H1 (cell line): ENCODE results near the gene NPR1. TPM values are rescaled to one million over a fixed set of nuclear protein-coding genes. Genes with fewer than 3 reads are reported as not detected.

Source experiments
- CTCF ChIA-PET: fragments of 300-600 bp; sonication (Branson Sonifier 250); formaldehyde crosslinking; loops from one replicate; lab custom pipeline; 2021; ENCODE audit not compliant: partially characterized antibody; lab: Charles Lee
- POLR2A ChIA-PET: fragments of 300-600 bp; sonication (Branson Sonifier 250); formaldehyde crosslinking; loops from one replicate; lab custom pipeline; 2021; ENCODE audit warnings: inconsistent platforms; ENCODE audit not compliant: partially characterized antibody; lab: Charles Lee
- DNase-seq, 2 experiments: peaks; one replicate each; pipeline versions ENCODE4 v3.0.0 to v3.0.0-alpha.2; 2010 to 2022; ENCODE audit warnings: low spot score in 2 of 2, low read depth in 1 of 2, mixed read lengths in 1 of 2
- FAIRE-seq: peaks from 2 replicates; lab custom pipeline; 2011; peaks lifted over from hg19 to GRCh38; lab: Jason Lieb, UNC
- H2AFZ ChIP-seq: 2 replicates; pipeline ENCODE4 v1.8.1; 2012; ENCODE audit warnings: low read length, inconsistent platforms
- H2AK5ac ChIP-seq: 2 replicates; pipeline ENCODE4 v1.6.1; 2013; ENCODE audit warnings: low read depth, low read length
- H2BK120ac ChIP-seq: replicated peaks from 2 replicates; pipeline ENCODE3; 2013; ENCODE audit warnings: low read depth, low read length, inconsistent platforms
- H2BK12ac ChIP-seq: 2 replicates; pipeline ENCODE4 v1.6.1; 2013; ENCODE audit warnings: low read depth, low read length
- H2BK15ac ChIP-seq: 2 replicates; pipeline ENCODE4 v1.6.1; 2013; ENCODE audit warnings: low read length
- H2BK20ac ChIP-seq: 2 replicates; pipeline ENCODE4 v1.6.1; 2013; ENCODE audit warnings: low read length
- H2BK5ac ChIP-seq: 2 replicates; pipeline ENCODE4 v1.6.1; 2013; ENCODE audit warnings: low read depth, low read length
- H3K14ac ChIP-seq: 2 replicates; pipeline ENCODE4 v1.6.1; 2013; ENCODE audit warnings: inconsistent platforms; ENCODE audit not compliant: insufficient read length
- H3K18ac ChIP-seq: 2 replicates; pipeline ENCODE4 v1.6.1; 2013; ENCODE audit warnings: low read length; ENCODE audit errors: extremely low read depth
- H3K23ac ChIP-seq: 2 replicates; pipeline ENCODE4 v1.6.1; 2013; ENCODE audit warnings: inconsistent platforms; ENCODE audit not compliant: insufficient read length
- H3K23me2 ChIP-seq: 2 replicates; pipeline ENCODE4 v1.6.1; 2013; ENCODE audit warnings: low read depth, low read length
- H3K27ac ChIP-seq: 2 replicates; pipeline ENCODE4 v1.6.1; 2011; ENCODE audit warnings: low read depth, low read length, inconsistent platforms
- H3K27me3 ChIP-seq, 4 experiments: replicated peaks in 1 of 4; 1 replicate in 1 of 4; 2 replicates in 3 of 4; pipeline versions ENCODE4 v1.6.1 to v1.8.1; 2011 to 2013; ENCODE audit warnings: low read length in 3 of 4, mild to moderate bottlenecking in 3 of 4, inconsistent platforms in 2 of 4, mixed read lengths in 2 of 4, moderate library complexity in 1 of 4; ENCODE audit not compliant: control insufficient read depth in 3 of 4, insufficient read depth in 3 of 4; ENCODE audit errors: extremely low read depth in 1 of 4
- H3K36me3 ChIP-seq, 4 experiments: 2 replicates each; pipeline versions ENCODE4 v1.6.1 to v1.8.1; 2011 to 2013; ENCODE audit warnings: mild to moderate bottlenecking in 4 of 4, low read length in 3 of 4, moderate library complexity in 2 of 4, control low read depth in 1 of 4, inconsistent platforms in 1 of 4; ENCODE audit not compliant: insufficient read depth in 4 of 4, control insufficient read depth in 2 of 4
- H3K4ac ChIP-seq: replicated peaks from 2 replicates; pipeline ENCODE3; 2013; ENCODE audit warnings: low read length, low read depth, mixed read lengths, inconsistent platforms; ENCODE audit not compliant: insufficient read length
- H3K4me1 ChIP-seq, 4 experiments: replicated peaks in 1 of 4; 1 replicate in 1 of 4; 2 replicates in 3 of 4; pipeline versions ENCODE4 v1.6.1 to v1.8.1; 2011 to 2013; ENCODE audit warnings: low read length in 3 of 4, inconsistent platforms in 2 of 4, mixed read lengths in 1 of 4; ENCODE audit not compliant: insufficient read depth in 4 of 4, control insufficient read depth in 3 of 4
- H3K4me2 ChIP-seq, 2 experiments: 2 replicates each; pipeline versions ENCODE4 v1.6.1 to v1.8.1; 2011 to 2013; ENCODE audit warnings: low read depth in 2 of 2, low read length in 2 of 2, control low read depth in 1 of 2, inconsistent platforms in 1 of 2, mild to moderate bottlenecking in 1 of 2; ENCODE audit not compliant: insufficient read depth in 1 of 2
- H3K4me3 ChIP-seq, 4 experiments: fragments of 200-600, 300-600 bp in 1 of 4; sonication (generic), shearing (Covaris generic), sonication (Bioruptor Twin) in 1 of 4; 2 replicates each; pipeline versions ENCODE4 v1.5.1 to v1.8.1; 2011 to 2016; ENCODE audit warnings: low read length in 4 of 4, low read depth in 3 of 4, control low read depth in 2 of 4, inconsistent platforms in 2 of 4, mild to moderate bottlenecking in 2 of 4, mixed read lengths in 1 of 4, moderate library complexity in 1 of 4; ENCODE audit not compliant: insufficient read depth in 2 of 4; ENCODE audit errors: extremely low read depth in 1 of 4
- H3K56ac ChIP-seq: replicated peaks from 2 replicates; pipeline ENCODE3; 2013; ENCODE audit warnings: low read depth, mild to moderate bottlenecking, mixed read lengths, low read length, inconsistent platforms; ENCODE audit not compliant: insufficient read length
- H3K79me1 ChIP-seq: 2 replicates; pipeline ENCODE4 v1.6.1; 2013; ENCODE audit warnings: low read depth, low read length, control low read depth
- H3K79me2 ChIP-seq, 2 experiments: 2 replicates each; pipeline versions ENCODE4 v1.6.1 to v1.8.1; 2012 to 2013; ENCODE audit warnings: low read length in 2 of 2, mild to moderate bottlenecking in 2 of 2, inconsistent platforms in 1 of 2; ENCODE audit not compliant: insufficient read depth in 2 of 2, control insufficient read depth in 1 of 2
- H3K9ac ChIP-seq, 4 experiments: replicated peaks in 1 of 4; 1 replicate in 1 of 4; 2 replicates in 3 of 4; pipeline versions ENCODE4 v1.6.1 to v1.8.1; 2011 to 2013; ENCODE audit warnings: low read depth in 3 of 4, low read length in 3 of 4, control low read depth in 2 of 4, mild to moderate bottlenecking in 2 of 4, moderate library complexity in 2 of 4, inconsistent platforms in 1 of 4; ENCODE audit errors: extremely low read depth in 1 of 4
- H3K9me3 ChIP-seq, 2 experiments: 2 replicates each; pipeline versions ENCODE4 v1.6.1 to v1.8.1; 2012 to 2013; ENCODE audit warnings: mild to moderate bottlenecking in 2 of 2, moderate library complexity in 2 of 2, control low read depth in 1 of 2, inconsistent platforms in 1 of 2, low read depth in 1 of 2, low read length in 1 of 2, mixed read lengths in 1 of 2; ENCODE audit not compliant: insufficient read depth in 2 of 2
- H4K20me1 ChIP-seq, 2 experiments: replicated peaks in 1 of 2; 2 replicates each; pipeline versions ENCODE3 to v1.8.1; 2011 to 2013; ENCODE audit warnings: inconsistent platforms in 2 of 2, low read length in 2 of 2, mild to moderate bottlenecking in 1 of 2; ENCODE audit not compliant: insufficient read depth in 2 of 2, control insufficient read depth in 1 of 2
- H4K5ac ChIP-seq: 2 replicates; pipeline ENCODE4 v1.6.1; 2013; ENCODE audit warnings: low read length, low read depth, mixed read lengths, inconsistent platforms; ENCODE audit not compliant: insufficient read length
- H4K8ac ChIP-seq: 2 replicates; pipeline ENCODE4 v1.8.0; 2013; ENCODE audit warnings: mild to moderate bottlenecking, moderate library complexity, low read length, inconsistent platforms; ENCODE audit not compliant: insufficient read depth; ENCODE audit errors: extremely low read depth
- H4K91ac ChIP-seq: replicated peaks from 2 replicates; pipeline ENCODE3; 2013; ENCODE audit warnings: low read length, mixed read lengths, inconsistent platforms; ENCODE audit not compliant: insufficient read length
- CHD1 ChIP-seq: IDR thresholded peaks from 2 replicates; pipeline ENCODE4 v1.6.1; 2012; ENCODE audit warnings: low read depth, low read length, improper control_type of control experiment
- EGR1 ChIP-seq: IDR thresholded peaks from 2 replicates; pipeline ENCODE4 v1.6.1; 2011; ENCODE audit warnings: low read depth, low read length, borderline replicate concordance
- EP300 ChIP-seq, 2 experiments: IDR thresholded peaks; 1 replicate in 1 of 2; 2 replicates in 1 of 2; pipeline ENCODE4 v1.6.1; 2011 to 2012; ENCODE audit warnings: low read depth in 2 of 2, low read length in 2 of 2, mild to moderate bottlenecking in 2 of 2, borderline replicate concordance in 1 of 2, inconsistent platforms in 1 of 2, moderate library complexity in 1 of 2
- GABPA ChIP-seq: IDR thresholded peaks from 2 replicates; pipeline ENCODE4 v1.6.1; 2011; ENCODE audit warnings: mild to moderate bottlenecking, low read length, moderate library complexity, borderline replicate concordance; ENCODE audit not compliant: insufficient read depth
- KDM4A ChIP-seq: IDR thresholded peaks from one replicate; pipeline ENCODE4 v1.7.1; 2012; ENCODE audit warnings: low read depth, mild to moderate bottlenecking, moderate library complexity, low read length, inconsistent platforms; ENCODE audit not compliant: severe bottlenecking
- SAP30 ChIP-seq: fragments of 300-600 bp; sonication (generic); IDR thresholded peaks from 2 replicates; pipeline ENCODE4 v1.7.1; 2012; ENCODE audit warnings: low read length, moderate library complexity, mild to moderate bottlenecking, inconsistent platforms; ENCODE audit not compliant: insufficient read depth, insufficient replicate concordance
- WGBS, 2 experiments: shearing (Covaris generic) in 1 of 2; methylation state at CpG; one replicate each; pipeline versions ENCODE4 v1.1.6 to v1.1.7; 2013 to 2015; ENCODE audit warnings: low lambda C conversion rate in 2 of 2, mixed read lengths in 2 of 2, inconsistent platforms in 1 of 2, low coverage in 1 of 2, missing lambda C conversion rate in 1 of 2; ENCODE audit not compliant: insufficient replicate concordance in 2 of 2, insufficient coverage in 1 of 2, insufficient read length in 1 of 2; ENCODE audit errors: extremely low coverage in 1 of 2, missing lambda C conversion rate in 1 of 2; 5-methylcytosine and 5-hydroxymethylcytosine counted together
- polyA plus RNA-seq, 7 experiments: library from polyadenylated mRNA; depleted of rRNA in 3 of 7; stranded (reverse) in 5 of 7; unstranded in 2 of 7; fragments of >200 nt in 5 of 7; fragments of 200-250 nt in 2 of 7; gene quantifications; 1 replicate in 5 of 7; 2 replicates in 1 of 7; 4 replicates in 1 of 7; pipeline versions ENCODE4 v1.2.1 to v1.2.3, GENCODE V29; 2011 to 2013; ENCODE audit warnings: missing spikeins in 2 of 7, mixed read lengths in 2 of 7
- total RNA-seq: library from RNA; stranded (reverse); fragmentation: NEBNext Ultra II Directional; extraction: Animal tissue kit (Norgen Biotek cat#: 25700); gene quantifications from 2 replicates; pipeline ENCODE4 v1.2.1, GENCODE V29; 2021

The NPR1 gene
- total and polyA plus RNA-seq, 2 of the 8 experiments (the other 6 are each of a cell fraction or from before 2014, with no cell fraction given), result 11.7 to 13.2 TPM

DNA sequence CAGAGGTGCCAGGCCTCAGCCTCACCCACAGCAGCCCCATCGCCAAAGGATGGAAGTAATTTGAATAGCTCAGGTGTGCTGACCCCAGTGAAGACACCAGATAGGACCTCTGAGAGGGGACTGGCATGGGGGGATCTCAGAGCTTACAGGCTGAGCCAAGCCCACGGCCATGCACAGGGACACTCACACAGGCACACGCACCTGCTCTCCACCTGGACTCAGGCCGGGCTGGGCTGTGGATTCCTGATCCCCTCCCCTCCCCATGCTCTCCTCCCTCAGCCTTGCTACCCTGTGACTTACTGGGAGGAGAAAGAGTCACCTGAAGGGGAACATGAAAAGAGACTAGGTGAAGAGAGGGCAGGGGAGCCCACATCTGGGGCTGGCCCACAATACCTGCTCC is 15.0 kb downstream of the NPR1 start:
- no peaks in the 10 kb centered on the region for H3K27me3 ChIP-seq
- 87% methylated on average over 4 of the region's 4 CpGs; no CpG with 5 or more reads in 1 of the 2 experiments for WGBS, 2 experiments
- DNase-seq (no peak), FAIRE-seq (no peak)
- H3K56ac ChIP-seq, result no peak overlapping the region
- H4K91ac ChIP-seq, result no peak overlapping the region
- H3K9me3 ChIP-seq, result no peaks in the 10 kb centered on the region
- H2BK12ac ChIP-seq, result no peak overlapping the region
- no peak overlapping the region for H3K9ac ChIP-seq
- no peak overlapping the region for H4K8ac ChIP-seq
- CTCF ChIA-PET, result interaction anchor here (0.7 to 1.9 kb wide), 5 partner anchors 16 to 104 kb away, joined by 3 to 5 read pairs (median 3); no protein-coding TSS in a partner anchor
- no peak overlapping the region for H2AFZ ChIP-seq
- H3K79me1 ChIP-seq, result no peaks in the 10 kb centered on the region
- no peak overlapping the region for H3K18ac ChIP-seq
- H4K5ac ChIP-seq, result no peak overlapping the region
- H2BK15ac ChIP-seq, result no peak overlapping the region
- no peak overlapping the region for H2BK5ac ChIP-seq
- 0 out of 8 replicates have a peak, but pooled peaks cover 0 to 4% (median 0%) of the 10 kb centered on the region in 4 experiments for H3K36me3 ChIP-seq
- no peak overlapping the region for H2BK20ac ChIP-seq
- no peak overlapping the region for H3K4me2 ChIP-seq
- H3K14ac ChIP-seq, result no peak overlapping the region
- no peaks in the 10 kb centered on the region for H3K79me2 ChIP-seq
- POLR2A ChIA-PET, result interaction anchor here (1.1 to 2.2 kb wide), 3 partner anchors 10 to 297 kb away, joined by 3 to 6 read pairs (median 5); partner anchors contain the start of gene SLC27A3
- H3K4me1 ChIP-seq, result peaks cover 0 to 18% (median 12%) of the 10 kb centered on the region in 4 experiments; a peak in 6 of 7 replicates
- H3K23ac ChIP-seq, result no peak overlapping the region
- H4K20me1 ChIP-seq, result no peaks in the 10 kb centered on the region
- no peak overlapping the region for H2BK120ac ChIP-seq
- H3K23me2 ChIP-seq, result no peaks in the 10 kb centered on the region
- no peak overlapping the region for H3K4me3 ChIP-seq
- H2AK5ac ChIP-seq, result no peak overlapping the region
- no peak overlapping the region for H3K4ac ChIP-seq
- no peak overlapping the region for H3K27ac ChIP-seq
- TF ChIP-seq EP300 (IDR thresholded peaks at IDR 0.05; ENCODE audit: borderline replicate concordance in 1 of 2, low read depth in 2 of 2, low read length in 2 of 2) (no peak), EGR1 (no peak), KDM4A (no peak), CHD1 (no peak), GABPA (no peak), SAP30 (no peak)
